Mammary epithelial cell (primary cell): ENCODE data around the gene SLAIN1.

ENCODE experiments used
- EZH2 ChIP-seq: IDR thresholded peaks from 2 replicates; pipeline ENCODE4 v1.6.1; 2012; ENCODE audit warnings: low read length, inconsistent platforms, borderline replicate concordance
- TF ChIP-seq, protein P1 (sequence below), 2 donors: IDR thresholded peaks in 1 of 2; conservative IDR thresholded peaks in 1 of 2; 2 replicates each; pipeline ENCODE4 v1.5.1; 2011 to 2012; ENCODE audit warnings: inconsistent platforms in 2 of 2, low read length in 2 of 2, mild to moderate bottlenecking in 2 of 2, control low read depth in 1 of 2, low read depth in 1 of 2; ENCODE audit not compliant: insufficient read depth in 1 of 2; ENCODE audit errors: extremely low read depth in 1 of 2

DNA sequence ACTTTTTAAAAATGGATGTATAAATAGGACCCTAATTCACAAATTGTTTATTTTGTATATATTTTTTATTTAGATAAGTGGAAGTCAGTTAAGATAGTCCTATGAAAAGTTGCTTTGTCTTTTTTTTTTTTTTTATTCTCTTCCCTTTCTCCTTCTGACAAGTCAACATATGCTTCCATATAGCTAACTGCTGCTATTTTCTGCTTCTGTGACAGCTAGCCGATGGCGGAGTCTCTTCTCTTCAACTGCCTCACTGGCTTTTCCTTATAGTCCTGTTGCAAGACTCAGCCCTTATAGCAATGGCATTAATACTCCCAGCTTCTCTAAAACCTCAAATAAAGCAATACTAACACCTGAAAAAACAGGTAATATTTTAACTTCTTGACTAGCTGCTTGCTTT, 45.3 kb downstream of the SLAIN1 start:
- TF ChIP-seq, protein P1, sequence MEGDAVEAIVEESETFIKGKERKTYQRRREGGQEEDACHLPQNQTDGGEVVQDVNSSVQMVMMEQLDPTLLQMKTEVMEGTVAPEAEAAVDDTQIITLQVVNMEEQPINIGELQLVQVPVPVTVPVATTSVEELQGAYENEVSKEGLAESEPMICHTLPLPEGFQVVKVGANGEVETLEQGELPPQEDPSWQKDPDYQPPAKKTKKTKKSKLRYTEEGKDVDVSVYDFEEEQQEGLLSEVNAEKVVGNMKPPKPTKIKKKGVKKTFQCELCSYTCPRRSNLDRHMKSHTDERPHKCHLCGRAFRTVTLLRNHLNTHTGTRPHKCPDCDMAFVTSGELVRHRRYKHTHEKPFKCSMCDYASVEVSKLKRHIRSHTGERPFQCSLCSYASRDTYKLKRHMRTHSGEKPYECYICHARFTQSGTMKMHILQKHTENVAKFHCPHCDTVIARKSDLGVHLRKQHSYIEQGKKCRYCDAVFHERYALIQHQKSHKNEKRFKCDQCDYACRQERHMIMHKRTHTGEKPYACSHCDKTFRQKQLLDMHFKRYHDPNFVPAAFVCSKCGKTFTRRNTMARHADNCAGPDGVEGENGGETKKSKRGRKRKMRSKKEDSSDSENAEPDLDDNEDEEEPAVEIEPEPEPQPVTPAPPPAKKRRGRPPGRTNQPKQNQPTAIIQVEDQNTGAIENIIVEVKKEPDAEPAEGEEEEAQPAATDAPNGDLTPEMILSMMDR (conservative IDR thresholded peaks at IDR 0.05 in 1 of 2, IDR thresholded peaks at IDR 0.05 in 1 of 2; ENCODE audit: extremely low read depth in 1 of 2, insufficient read depth in 1 of 2, low read depth in 1 of 2, low read length in 2 of 2): no peak
- no peak for TF ChIP-seq EZH2
